SK-N-SH treated with all-trans-retinoic acid at 6 μM for 48 hours (cell line): ENCODE results near the gene SUSD6.

Experiments
- ATAC-seq: fragments of 200-7000 bp; cut with Tn5 transposase; 3 replicates; pipeline ENCODE4 v1.9.1; 2020; ENCODE audit warnings: mild to moderate bottlenecking, moderate library complexity
- ARNTL ChIP-seq: fragments of 450-650 bp; formaldehyde crosslinking; IDR thresholded peaks from 2 replicates; pipeline ENCODE4 v1.5.0; 2020; ENCODE audit warnings: low read depth, mild to moderate bottlenecking, moderate library complexity, borderline replicate concordance
- BACH2 ChIP-seq: fragments of 250-450 bp; sonication (Bioruptor Pico); IDR thresholded peaks from 2 replicates; pipeline ENCODE4 v1.9.0; 2021; ENCODE audit warnings: mild to moderate bottlenecking, borderline replicate concordance
- ESRRG ChIP-seq: fragments of 250-450 bp; sonication (Bioruptor Pico); IDR thresholded peaks from 2 replicates; pipeline ENCODE4 v1.6.1; 2021; ENCODE audit warnings: mild to moderate bottlenecking
- ISL1 ChIP-seq: fragments of 250-450 bp; sonication (Bioruptor Pico); IDR thresholded peaks from 2 replicates; pipeline ENCODE4 v2.1.2; 2022; ENCODE audit warnings: mild to moderate bottlenecking, moderate library complexity
- OSR1 ChIP-seq: fragments of 250-450 bp; sonication (Bioruptor Pico); IDR thresholded peaks from 2 replicates; pipeline ENCODE4 v1.8.0; 2022; ENCODE audit warnings: moderate library complexity, mild to moderate bottlenecking, inconsistent platforms
- PATZ1 ChIP-seq: fragments of 250-450 bp; sonication (Bioruptor Pico); IDR thresholded peaks from 2 replicates; pipeline ENCODE4 v1.8.0; 2020; ENCODE audit warnings: mild to moderate bottlenecking, moderate library complexity, borderline replicate concordance
- POU6F1 ChIP-seq: fragments of 250-450 bp; sonication (Bioruptor Pico); IDR thresholded peaks from 2 replicates; pipeline ENCODE4 v1.8.0; 2021; ENCODE audit warnings: low read depth, mild to moderate bottlenecking, moderate library complexity, borderline replicate concordance
- PPARA ChIP-seq: fragments of 250-450 bp; sonication (Bioruptor Pico); IDR thresholded peaks from 2 replicates; pipeline ENCODE4 v1.5.0; 2020; ENCODE audit warnings: mild to moderate bottlenecking, borderline replicate concordance
- RARB ChIP-seq: fragments of 250-450 bp; sonication (Bioruptor Pico); IDR thresholded peaks from 2 replicates; pipeline ENCODE4 v1.8.0; 2021; ENCODE audit warnings: mild to moderate bottlenecking, moderate library complexity
- SNAI2 ChIP-seq: fragments of 250-450 bp; sonication (Bioruptor Pico); IDR thresholded peaks from 2 replicates; pipeline ENCODE4 v1.5.0; 2020; ENCODE audit warnings: mild to moderate bottlenecking, moderate library complexity
- TCF4 ChIP-seq: fragments of 250-450 bp; sonication (Bioruptor Pico); IDR thresholded peaks from 2 replicates; pipeline ENCODE4 v1.8.0; 2021; ENCODE audit warnings: mild to moderate bottlenecking, moderate library complexity, borderline replicate concordance
- TOX ChIP-seq: fragments of 250-450 bp; sonication (Bioruptor Pico); IDR thresholded peaks from 2 replicates; pipeline ENCODE4 v1.8.0; 2021; ENCODE audit warnings: mild to moderate bottlenecking, moderate library complexity, borderline replicate concordance
- TSHZ2 ChIP-seq: fragments of 250-450 bp; sonication (Bioruptor Pico); IDR thresholded peaks from 2 replicates; pipeline ENCODE4 v1.5.0; 2020; ENCODE audit warnings: mild to moderate bottlenecking, moderate library complexity
- ZFP3 ChIP-seq: fragments of 250-450 bp; sonication (Bioruptor Pico); IDR thresholded peaks from 2 replicates; pipeline ENCODE4 v1.5.0; 2020; ENCODE audit warnings: mild to moderate bottlenecking, moderate library complexity
- ZFP30 ChIP-seq: fragments of 450-650 bp; formaldehyde crosslinking; IDR thresholded peaks from 2 replicates; pipeline ENCODE4 v1.5.0; 2022; ENCODE audit warnings: mild to moderate bottlenecking, moderate library complexity
- ZNF565 ChIP-seq: fragments of 450-650 bp; formaldehyde crosslinking; conservative IDR thresholded peaks from 2 replicates; pipeline ENCODE4 v1.5.0; 2020; ENCODE audit warnings: low read depth, mild to moderate bottlenecking, moderate library complexity
- ZNF70 ChIP-seq: fragments of 450-650 bp; formaldehyde crosslinking; IDR thresholded peaks from 2 replicates; pipeline ENCODE4 v1.5.0; 2020; ENCODE audit warnings: mild to moderate bottlenecking, moderate library complexity
- ZNF8 ChIP-seq: fragments of 450-650 bp; formaldehyde crosslinking; IDR thresholded peaks from 2 replicates; pipeline ENCODE4 v1.5.0; 2020; ENCODE audit warnings: mild to moderate bottlenecking, moderate library complexity
- TF ChIP-seq, protein P1 (sequence below): fragments of 250-450 bp; sonication (Bioruptor Pico); IDR thresholded peaks from 2 replicates; pipeline ENCODE4 v1.5.1; 2021; ENCODE audit warnings: mild to moderate bottlenecking, moderate library complexity
- TF ChIP-seq, protein P2 (sequence below): fragments of 250-450 bp; sonication (Bioruptor Pico); IDR thresholded peaks from 2 replicates; pipeline ENCODE4 v1.5.1; 2020; ENCODE audit warnings: low read depth, mild to moderate bottlenecking, moderate library complexity

SUSD6 gene

GRCh38 chr14:69708586-69709560 lies 97.5 kb downstream of the SUSD6 start:
- peak; percentile 76 for ATAC-seq
- TF ChIP-seq ZNF565 (no peak), SNAI2 (no peak), BACH2 (CRISPR knock-in tag) (no peak), POU6F1 (CRISPR knock-in tag) (no peak), TSHZ2 (CRISPR knock-in tag) (no peak), ZFP3 (CRISPR knock-in tag) (no peak), ESRRG (no peak), ARNTL (no peak), PATZ1 (CRISPR knock-in tag) (no peak), PPARA (no peak), ZNF8 (CRISPR knock-in tag) (no peak)
- TF ChIP-seq, protein P1, sequence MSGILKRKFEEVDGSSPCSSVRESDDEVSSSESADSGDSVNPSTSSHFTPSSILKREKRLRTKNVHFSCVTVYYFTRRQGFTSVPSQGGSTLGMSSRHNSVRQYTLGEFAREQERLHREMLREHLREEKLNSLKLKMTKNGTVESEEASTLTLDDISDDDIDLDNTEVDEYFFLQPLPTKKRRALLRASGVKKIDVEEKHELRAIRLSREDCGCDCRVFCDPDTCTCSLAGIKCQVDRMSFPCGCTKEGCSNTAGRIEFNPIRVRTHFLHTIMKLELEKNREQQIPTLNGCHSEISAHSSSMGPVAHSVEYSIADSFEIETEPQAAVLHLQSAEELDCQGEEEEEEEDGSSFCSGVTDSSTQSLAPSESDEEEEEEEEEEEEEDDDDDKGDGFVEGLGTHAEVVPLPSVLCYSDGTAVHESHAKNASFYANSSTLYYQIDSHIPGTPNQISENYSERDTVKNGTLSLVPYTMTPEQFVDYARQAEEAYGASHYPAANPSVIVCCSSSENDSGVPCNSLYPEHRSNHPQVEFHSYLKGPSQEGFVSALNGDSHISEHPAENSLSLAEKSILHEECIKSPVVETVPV (CRISPR knock-in tag) = no peak
- TF ChIP-seq, protein P2, sequence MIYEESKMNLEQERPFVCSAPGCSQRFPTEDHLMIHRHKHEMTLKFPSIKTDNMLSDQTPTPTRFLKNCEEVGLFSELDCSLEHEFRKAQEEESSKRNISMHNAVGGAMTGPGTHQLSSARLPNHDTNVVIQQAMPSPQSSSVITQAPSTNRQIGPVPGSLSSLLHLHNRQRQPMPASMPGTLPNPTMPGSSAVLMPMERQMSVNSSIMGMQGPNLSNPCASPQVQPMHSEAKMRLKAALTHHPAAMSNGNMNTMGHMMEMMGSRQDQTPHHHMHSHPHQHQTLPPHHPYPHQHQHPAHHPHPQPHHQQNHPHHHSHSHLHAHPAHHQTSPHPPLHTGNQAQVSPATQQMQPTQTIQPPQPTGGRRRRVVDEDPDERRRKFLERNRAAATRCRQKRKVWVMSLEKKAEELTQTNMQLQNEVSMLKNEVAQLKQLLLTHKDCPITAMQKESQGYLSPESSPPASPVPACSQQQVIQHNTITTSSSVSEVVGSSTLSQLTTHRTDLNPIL (CRISPR knock-in tag) = no peak

- ATAC-seq = no peak
- no peak for TF ChIP-seq BACH2 (CRISPR knock-in tag)
These were observed 99.0 kb downstream of the SUSD6 start for GRCh38 chr14:69710378-69710777.

- no peak for ATAC-seq
- TF ChIP-seq ZNF70 (CRISPR knock-in tag) = no peak
- TF ChIP-seq ARNTL = no peak
- no peak for TF ChIP-seq TCF4
- TF ChIP-seq BACH2 (CRISPR knock-in tag) = no peak
- TF ChIP-seq OSR1 = no peak
- no peak for TF ChIP-seq ISL1 (CRISPR knock-in tag)
- TF ChIP-seq PATZ1 (CRISPR knock-in tag) = no peak
- TF ChIP-seq, protein P1 (CRISPR knock-in tag) = no peak
- TF ChIP-seq, protein P2 (CRISPR knock-in tag) = no peak
- TF ChIP-seq RARB (CRISPR knock-in tag) = no peak
- TF ChIP-seq ZFP30 (CRISPR knock-in tag) = no peak
- no peak for TF ChIP-seq TOX
These were observed 99.7 kb downstream of the SUSD6 start for GRCh38 chr14:69711065-69711464.
